B cell (primary cell): ENCODE results near the gene NDUFAF5. TPM values are rescaled to one million over a fixed set of nuclear protein-coding genes. Genes with fewer than 3 reads are reported as not detected.

Experiments used
- ATAC-seq: fragments of 200-7000 bp; cut with Tn5 transposase; one replicate; pipeline ENCODE4 v1.10.0; 2021; ENCODE audit warnings: low read depth, mild to moderate bottlenecking, moderate number of reproducible peaks, moderate library complexity
- CTCF ChIA-PET: fragments of 350-600 bp; sonication (Branson Sonifier 250); formaldehyde crosslinking; loops from one replicate; lab custom pipeline; 2021; ENCODE audit warnings: antibody characterized with exemption, inconsistent platforms; lab: Charles Lee
- POLR2A ChIA-PET: fragments of 350-600 bp; sonication (Branson Sonifier 250); formaldehyde crosslinking; loops from one replicate; lab custom pipeline; 2021; ENCODE audit warnings: antibody characterized with exemption; lab: Charles Lee
- DNase-seq: peaks from one replicate; pipeline ENCODE4 v3.0.0; 2013
- H2AFZ ChIP-seq: 2 replicates; pipeline ENCODE4 v1.6.1; 2012; ENCODE audit warnings: mild to moderate bottlenecking, low read depth, low read length; ENCODE audit not compliant: insufficient read depth, poor library complexity, severe bottlenecking
- H3K27ac ChIP-seq, 2 donors: 1 replicate in 1 of 2; 2 replicates in 1 of 2; pipeline ENCODE4 v1.5.1; 2012 to 2013; ENCODE audit warnings: low read length in 2 of 2, mild to moderate bottlenecking in 2 of 2, moderate library complexity in 1 of 2
- H3K27me3 ChIP-seq, 4 experiments: fragments of 200-600 bp in 1 of 4; sonication (generic) in 1 of 4; replicated peaks in 1 of 4; 1 replicate in 2 of 4; 2 replicates in 2 of 4; pipeline versions ENCODE4 v1.6.1 to v1.7.0; 2013 to 2016; ENCODE audit warnings: low read length in 3 of 4, mild to moderate bottlenecking in 2 of 4, mixed read lengths in 1 of 4, moderate library complexity in 1 of 4; ENCODE audit not compliant: insufficient read depth in 4 of 4, control insufficient read depth in 3 of 4; ENCODE audit errors: control extremely low read depth in 1 of 4
- H3K36me3 ChIP-seq, 2 experiments: replicated peaks in 1 of 2; 1 replicate in 1 of 2; 2 replicates in 1 of 2; pipeline versions ENCODE4 v1.6.1 to v1.7.1; 2013; ENCODE audit warnings: low read length in 1 of 2; ENCODE audit not compliant: insufficient read depth in 2 of 2, control insufficient read depth in 1 of 2; ENCODE audit errors: control extremely low read depth in 1 of 2, extremely low read depth in 1 of 2
- H3K4me1 ChIP-seq, 2 donors: fragments of 200-600 bp in 1 of 2; sonication (generic) in 1 of 2; 1 replicate in 1 of 2; 2 replicates in 1 of 2; pipeline versions ENCODE4 v1.5.1 to v1.6.1; 2013 to 2017; ENCODE audit warnings: low read length in 2 of 2; ENCODE audit not compliant: control insufficient read depth in 2 of 2, insufficient read depth in 2 of 2
- H3K4me2 ChIP-seq: replicated peaks from 2 replicates; pipeline ENCODE3; 2012; ENCODE audit warnings: mild to moderate bottlenecking, low read depth, low read length; ENCODE audit not compliant: poor library complexity, severe bottlenecking
- H3K4me3 ChIP-seq, 5 experiments: fragments of 200-600 bp in 1 of 5; sonication (generic) in 1 of 5; 1 replicate in 3 of 5; 2 replicates in 2 of 5; pipeline versions ENCODE4 v1.5.1 to v1.7.0; 2011 to 2016; ENCODE audit warnings: low read length in 4 of 5, mild to moderate bottlenecking in 4 of 5, low read depth in 2 of 5, control low read depth in 1 of 5, moderate library complexity in 1 of 5; ENCODE audit not compliant: insufficient read depth in 1 of 5; ENCODE audit errors: control extremely low read depth in 1 of 5, extremely low read depth in 1 of 5
- H3K79me2 ChIP-seq: fragments of 200-600 bp; sonication (generic); one replicate; pipeline ENCODE4 v1.6.0; 2016; ENCODE audit warnings: low read length; ENCODE audit not compliant: control insufficient read depth, insufficient read depth
- H3K9ac ChIP-seq: fragments of 200-600 bp; sonication (generic); 2 replicates; pipeline ENCODE4 v1.6.1; 2017; ENCODE audit warnings: mild to moderate bottlenecking, low read length, moderate library complexity
- H3K9me3 ChIP-seq, 3 donors: one replicate each; pipeline versions ENCODE4 v1.6.1 to v1.7.1; 2013; ENCODE audit warnings: low read length in 2 of 3; ENCODE audit not compliant: control insufficient read depth in 2 of 3, insufficient read depth in 1 of 3; ENCODE audit errors: control extremely low read depth in 1 of 3
- H4K20me1 ChIP-seq: 2 replicates; pipeline ENCODE4 v1.6.0; 2012; ENCODE audit warnings: mild to moderate bottlenecking, low read length; ENCODE audit not compliant: insufficient read depth, control insufficient read depth, poor library complexity, severe bottlenecking
- H3K27ac Mint-ChIP-seq: one replicate; pipeline ENCODE4 v1.8.0; 2021; ENCODE audit warnings: mixed read lengths
- H3K27me3 Mint-ChIP-seq: one replicate; pipeline ENCODE4 v1.8.0; 2021; ENCODE audit warnings: mixed read lengths
- H3K4me1 Mint-ChIP-seq: one replicate; pipeline ENCODE4 v1.8.0; 2021; ENCODE audit warnings: mixed read lengths
- H3K4me3 Mint-ChIP-seq: one replicate; pipeline ENCODE4 v1.8.0; 2021; ENCODE audit warnings: mixed read lengths
- H3K9me3 Mint-ChIP-seq: one replicate; pipeline ENCODE4 v1.8.0; 2022; ENCODE audit warnings: mixed read lengths; ENCODE audit not compliant: insufficient read depth
- CTCF ChIP-seq: fragments of 200-600 bp; IDR thresholded peaks from one replicate; pipeline ENCODE4 v1.8.0; 2022; ENCODE audit warnings: antibody characterized with exemption, mild to moderate bottlenecking
- EZH2 ChIP-seq: IDR thresholded peaks from 2 replicates; pipeline ENCODE4 v1.6.1; 2012; ENCODE audit warnings: borderline replicate concordance, low read depth, mild to moderate bottlenecking, moderate library complexity, low read length; ENCODE audit not compliant: insufficient read depth, poor library complexity, severe bottlenecking
- WGBS: methylation state at CpG from one replicate; pipeline ENCODE4 v1.1.5; 2013; ENCODE audit warnings: missing lambda C conversion rate; ENCODE audit not compliant: insufficient coverage; 5-methylcytosine and 5-hydroxymethylcytosine counted together
- intact Hi-C: fragments of 100-400 bp; cut with micrococcal nuclease; formaldehyde crosslinking; loops from one replicate; pipeline ENCODE4 v1.10.0; 2022
- polyA plus RNA-seq: library from polyadenylated mRNA; depleted of rRNA; stranded (reverse); fragments of >200 nt; gene quantifications from 2 replicates; pipeline ENCODE4 v1.2.3, GENCODE V29; 2012
- total RNA-seq, 2 donors: library from RNA; stranded (reverse); fragments of 120-200 nt in 1 of 2; gene quantifications; 1 replicate in 1 of 2; 2 replicates in 1 of 2; pipeline versions ENCODE4 v1.2.3 to v1.2.4, GENCODE V29; 2013 to 2022

NDUFAF5 gene
- total and polyA plus RNA-seq, 2 donors (not counting 1 experiment from before 2014, with no cell fraction given), result 6.5 to 28.8 TPM

GRCh38 chr20:13825465-13825864, 40.6 kb downstream of the NDUFAF5 start:
- H4K20me1 ChIP-seq, result no peaks in the 10 kb centered on the region
- ATAC-seq, result no peak
- H3K36me3 ChIP-seq, result no peaks in the 10 kb centered on the region
- 100% methylated on average over 1 of the region's 5 CpGs for WGBS
- Mint-ChIP-seq H3K27ac (no peak overlapping the region), H3K4me1 (no peaks in the 10 kb centered on the region), H3K4me3 (no peak overlapping the region), H3K9me3 (no peaks in the 10 kb centered on the region), H3K27me3 (peaks cover 8% of the 10 kb centered on the region)
- intact Hi-C loops, result no loop called here
- H3K4me3 ChIP-seq, result no peak overlapping the region
- no peak overlapping the region for H3K4me2 ChIP-seq
- H3K9ac ChIP-seq, result no peak overlapping the region
- ChIA-PET CTCF (interaction anchor here (0.5 to 2.1 kb wide), 2 partner anchors 10 to 695 kb away, joined by 3 to 8 read pairs; no protein-coding TSS in a partner anchor), POLR2A (no interaction called here)
- no peak for DNase-seq
- no peaks in the 10 kb centered on the region for H3K9me3 ChIP-seq
- no peak overlapping the region for H2AFZ ChIP-seq
- peaks cover 0 to 4% (median 0%) of the 10 kb centered on the region in 4 experiments for H3K27me3 ChIP-seq
- no peak overlapping the region for H3K27ac ChIP-seq
- H3K79me2 ChIP-seq, result no peaks in the 10 kb centered on the region
- TF ChIP-seq EZH2, result no peak
- TF ChIP-seq CTCF, result no peak
- H3K4me1 ChIP-seq, result no peaks in the 10 kb centered on the region

GRCh38 chr20:13831476-13831875, 46.6 kb downstream of the NDUFAF5 start:
- H3K9me3 ChIP-seq, result no peaks in the 10 kb centered on the region
- Mint-ChIP-seq H3K9me3 (no peaks in the 10 kb centered on the region), H3K27ac (no peak overlapping the region), H3K4me1 (no peaks in the 10 kb centered on the region), H3K4me3 (no peak overlapping the region), H3K27me3 (peaks cover 18% of the 10 kb centered on the region)
- no peaks in the 10 kb centered on the region for H3K79me2 ChIP-seq
- intact Hi-C loops, result no loop called here
- no peak for TF ChIP-seq EZH2
- no peak for TF ChIP-seq CTCF
- no peak overlapping the region for H3K4me3 ChIP-seq
- H4K20me1 ChIP-seq, result no peaks in the 10 kb centered on the region
- no peak overlapping the region for H3K9ac ChIP-seq
- H2AFZ ChIP-seq, result no peak overlapping the region
- ATAC-seq, result no peak
- no peak overlapping the region for H3K27ac ChIP-seq
- ChIA-PET CTCF (no interaction called here), POLR2A (no interaction called here)
- DNase-seq, result no peak
- H3K36me3 ChIP-seq, result no peaks in the 10 kb centered on the region
- no peaks in the 10 kb centered on the region for H3K4me1 ChIP-seq
- peaks cover 0 to 4% (median 0%) of the 10 kb centered on the region in 4 experiments for H3K27me3 ChIP-seq
- 82% methylated on average over 2 of the region's 3 CpGs for WGBS
- H3K4me2 ChIP-seq, result no peak overlapping the region
